ENCODE data around the gene SMARCAD1. TPM values are rescaled to one million over a fixed set of nuclear protein-coding genes. Genes with fewer than 3 reads are reported as not detected.

The SMARCAD1 gene
- polyA plus RNA-seq, 4 donors = 50.6 to 67.3 (median 65.2) TPM

DNA sequence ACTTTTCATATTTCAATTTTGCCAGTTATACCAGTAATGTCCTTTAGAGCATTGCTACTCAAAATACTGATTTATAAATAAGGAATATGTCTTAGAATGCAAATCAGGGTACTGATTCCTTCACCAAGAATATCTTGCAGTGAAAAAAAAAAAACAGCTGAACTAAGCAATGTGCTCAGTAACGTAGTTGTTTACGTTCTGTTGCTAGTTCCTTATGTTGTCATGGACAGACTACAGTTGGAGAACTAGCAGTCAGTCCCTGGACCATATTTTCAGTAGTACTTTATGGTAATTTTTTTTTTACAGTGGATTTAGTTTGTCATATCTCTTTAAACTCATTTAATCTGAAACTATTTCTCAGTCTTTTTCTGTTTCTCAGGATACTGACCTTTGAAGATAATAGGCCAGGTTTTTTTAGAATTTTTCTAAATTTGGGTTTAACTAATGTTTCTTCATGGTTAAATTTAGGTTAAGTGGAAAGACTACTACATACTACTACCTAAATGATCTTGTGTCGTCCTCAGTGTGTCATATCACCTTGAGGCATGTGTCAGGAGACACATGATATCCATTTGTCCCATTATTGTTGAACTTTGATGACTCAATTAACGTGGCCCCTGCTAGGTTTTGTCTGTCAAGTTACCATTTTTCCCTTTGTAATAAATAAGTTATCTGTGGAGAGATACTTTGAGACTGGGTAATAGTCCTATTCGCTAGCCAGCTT is 21.0 kb downstream of the SMARCAD1 start:
- no peak for DNase-seq (ENCODE audit: low read depth in 4 of 4, low spot score in 3 of 4)

DNA sequence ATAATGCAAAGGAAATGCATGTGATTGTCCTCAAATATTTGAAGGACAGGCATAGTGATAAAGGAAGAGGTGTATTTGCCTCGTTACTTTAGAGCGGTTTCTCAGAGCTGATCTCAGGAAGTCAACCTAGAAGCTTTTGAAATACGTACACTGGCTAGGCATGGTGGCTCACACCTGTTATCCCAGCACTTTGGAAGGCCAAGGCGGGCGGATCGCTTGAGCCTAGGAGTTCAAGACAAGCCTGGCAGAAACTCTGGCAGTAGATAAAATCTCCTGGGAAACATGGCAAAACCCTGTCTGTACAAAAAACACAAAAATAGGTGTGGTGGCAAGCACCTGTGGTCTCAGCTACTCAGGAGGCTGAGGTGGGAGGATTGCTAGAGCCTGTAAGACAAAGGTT is 24.9 kb downstream of the SMARCAD1 start:
- DNase-seq (ENCODE audit: low read depth in 4 of 4, low spot score in 3 of 4) = no peak

DNA sequence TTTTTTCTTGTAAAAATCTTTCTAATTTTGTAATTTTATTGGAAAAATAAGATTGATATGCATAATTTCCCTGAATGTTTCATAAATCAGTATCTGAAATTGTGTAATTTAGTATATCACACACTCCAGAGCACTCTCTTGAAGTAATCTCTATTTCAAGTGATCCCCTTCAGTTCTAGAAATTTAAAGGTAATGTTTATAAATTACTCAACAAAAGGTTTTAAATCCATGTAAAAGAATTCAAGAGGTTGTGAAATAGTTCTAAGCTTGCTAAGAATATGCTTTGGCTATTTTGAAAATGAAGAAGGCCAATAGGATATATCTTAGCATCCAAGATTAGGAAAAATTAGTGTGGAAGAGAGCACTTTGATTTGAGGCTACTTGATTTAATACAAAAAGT is 28.2 kb downstream of the SMARCAD1 start:
- no peak for DNase-seq (ENCODE audit: low read depth in 4 of 4, low spot score in 3 of 4)

GRCh38 chr4:94237271-94237670 is 29.6 kb downstream of the SMARCAD1 start:
- DNase-seq (ENCODE audit: low read depth in 4 of 4, low spot score in 3 of 4) = no peak

- no peak for DNase-seq (ENCODE audit: low read depth in 4 of 4, low spot score in 3 of 4)
These were observed 30.5 kb downstream of the SMARCAD1 start for GRCh38 chr4:94238160-94238559.

- no peak for DNase-seq (ENCODE audit: low read depth in 4 of 4, low spot score in 3 of 4)
These were observed 32.7 kb downstream of the SMARCAD1 start for GRCh38 chr4:94240384-94240783.

- no peak for DNase-seq (ENCODE audit: low read depth in 4 of 4, low spot score in 3 of 4)
These were observed 36.6 kb downstream of the SMARCAD1 start for GRCh38 chr4:94244087-94244828.

- no peak for DNase-seq (ENCODE audit: low read depth in 4 of 4, low spot score in 3 of 4)
These were observed 37.1 kb downstream of the SMARCAD1 start for GRCh38 chr4:94244829-94245185.

GRCh38 chr4:94251094-94251493 is 43.4 kb downstream of the SMARCAD1 start:
- DNase-seq (ENCODE audit: low read depth in 4 of 4, low spot score in 3 of 4) = no peak

GRCh38 chr4:94253036-94253435 is 45.4 kb downstream of the SMARCAD1 start:
- no peak for DNase-seq (ENCODE audit: low read depth in 4 of 4, low spot score in 3 of 4)

GRCh38 chr4:94256144-94256783 is 48.6 kb downstream of the SMARCAD1 start:
- no peak for DNase-seq (ENCODE audit: low read depth in 4 of 4, low spot score in 3 of 4)

- no peak for DNase-seq (ENCODE audit: low read depth in 4 of 4, low spot score in 3 of 4)
These were observed 49.2 kb downstream of the SMARCAD1 start for GRCh38 chr4:94256828-94257227.

- no peak for DNase-seq (ENCODE audit: low read depth in 4 of 4, low spot score in 3 of 4)
These were observed 54.7 kb downstream of the SMARCAD1 start for GRCh38 chr4:94262163-94263016.

- DNase-seq (ENCODE audit: low read depth in 4 of 4, low spot score in 3 of 4) = no peak
These were observed 59.4 kb downstream of the SMARCAD1 start for GRCh38 chr4:94267037-94267436.

DNA sequence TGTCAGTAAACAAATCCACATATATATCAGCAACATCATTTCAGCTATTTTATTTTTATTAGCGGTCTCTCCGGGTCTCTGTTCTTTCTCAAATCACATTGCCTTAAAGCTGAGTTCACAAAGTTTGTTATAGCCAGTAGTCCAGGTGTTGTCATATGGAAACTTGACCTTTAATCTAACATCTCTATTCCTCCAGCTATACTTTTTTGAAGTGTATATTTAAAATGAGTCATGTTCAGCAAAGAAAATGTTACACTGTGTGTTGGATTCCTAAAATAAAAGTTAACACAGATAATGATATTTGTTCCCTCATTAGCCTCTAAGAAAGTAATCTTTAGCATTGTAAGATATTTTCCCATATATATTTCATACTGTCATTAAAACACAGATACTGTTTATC is 63.6 kb downstream of the SMARCAD1 start:
- no peak for DNase-seq (ENCODE audit: low read depth in 4 of 4, low spot score in 3 of 4)

- DNase-seq (ENCODE audit: low read depth in 4 of 4, low spot score in 3 of 4) = no peak
These were observed 67.2 kb downstream of the SMARCAD1 start for GRCh38 chr4:94274912-94275311.

DNA sequence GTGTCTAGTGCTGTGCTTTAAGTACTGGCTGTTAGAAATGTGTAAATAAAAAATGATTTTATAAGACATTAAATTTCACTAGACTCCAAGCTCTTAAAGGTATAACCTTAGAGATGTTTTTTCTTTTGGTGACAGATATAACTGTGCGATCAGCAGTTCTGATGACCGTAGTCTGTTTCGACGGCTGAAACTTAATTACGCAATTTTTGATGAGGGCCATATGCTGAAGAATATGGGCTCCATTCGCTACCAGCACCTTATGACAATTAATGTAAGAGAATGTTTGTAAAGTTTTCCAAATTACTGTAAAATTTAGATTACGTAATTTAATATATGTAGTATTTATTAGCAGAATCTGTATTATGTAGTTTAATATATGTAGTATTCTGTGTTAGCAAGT is 68.5 kb downstream of the SMARCAD1 start:
- no peak for DNase-seq (ENCODE audit: low read depth in 4 of 4, low spot score in 3 of 4)

DNA sequence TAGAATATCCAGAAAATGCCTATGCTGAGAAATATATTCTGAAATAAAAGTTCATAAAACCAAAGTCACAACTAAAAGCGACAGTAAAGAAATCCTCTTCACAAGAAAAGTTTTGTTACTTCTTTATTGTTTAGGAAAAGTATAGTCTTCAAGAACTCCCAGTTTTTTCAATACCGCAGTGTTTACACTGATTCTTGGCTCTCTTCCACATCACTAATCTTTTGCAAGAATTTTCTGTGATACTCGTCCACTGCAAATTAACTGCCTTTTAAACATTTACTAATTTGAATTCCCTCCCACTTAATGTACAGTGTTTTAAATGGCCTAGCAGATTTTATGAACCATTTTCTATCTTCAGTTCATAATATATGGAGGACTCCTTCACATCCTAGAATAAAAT is 69.9 kb downstream of the SMARCAD1 start:
- DNase-seq (ENCODE audit: low read depth in 4 of 4, low spot score in 3 of 4) = no peak

DNA sequence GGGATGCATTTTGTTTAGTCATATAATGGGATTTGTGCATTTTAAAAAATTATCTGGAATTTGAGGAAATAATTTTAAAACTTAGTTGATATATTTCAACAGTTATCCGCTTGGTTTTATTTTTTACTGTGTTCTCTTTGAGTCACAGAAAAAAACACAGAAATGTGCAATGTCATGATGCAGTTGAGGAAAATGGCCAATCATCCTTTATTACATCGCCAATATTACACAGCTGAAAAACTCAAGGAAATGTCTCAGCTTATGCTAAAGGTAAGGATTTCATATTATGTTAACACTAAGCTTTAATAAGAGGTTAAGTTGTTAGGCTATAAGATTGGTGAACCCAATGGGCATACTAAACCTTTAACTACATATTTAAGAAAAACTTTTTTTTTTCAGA is 71.1 kb downstream of the SMARCAD1 start:
- no peak for DNase-seq (ENCODE audit: low read depth in 4 of 4, low spot score in 3 of 4)

DNA sequence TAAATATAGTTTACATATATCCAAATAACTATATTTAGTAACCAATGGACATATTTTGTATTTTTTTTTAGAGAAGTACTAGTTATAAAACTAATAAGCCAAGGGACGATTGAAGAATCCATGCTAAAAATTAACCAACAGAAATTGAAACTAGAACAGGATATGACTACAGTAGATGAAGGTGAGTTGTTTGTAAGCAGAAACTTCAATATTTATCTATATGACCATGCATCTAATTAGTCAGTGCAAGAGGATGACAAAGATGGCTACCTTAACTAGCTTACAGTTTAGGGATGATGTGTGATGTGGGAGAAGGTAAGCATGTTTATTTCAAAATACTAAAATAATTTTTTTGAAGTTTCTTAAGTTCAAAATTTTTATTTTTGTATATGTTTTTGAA is 77.2 kb downstream of the SMARCAD1 start:
- DNase-seq (ENCODE audit: low read depth in 4 of 4, low spot score in 3 of 4) = no peak

DNA sequence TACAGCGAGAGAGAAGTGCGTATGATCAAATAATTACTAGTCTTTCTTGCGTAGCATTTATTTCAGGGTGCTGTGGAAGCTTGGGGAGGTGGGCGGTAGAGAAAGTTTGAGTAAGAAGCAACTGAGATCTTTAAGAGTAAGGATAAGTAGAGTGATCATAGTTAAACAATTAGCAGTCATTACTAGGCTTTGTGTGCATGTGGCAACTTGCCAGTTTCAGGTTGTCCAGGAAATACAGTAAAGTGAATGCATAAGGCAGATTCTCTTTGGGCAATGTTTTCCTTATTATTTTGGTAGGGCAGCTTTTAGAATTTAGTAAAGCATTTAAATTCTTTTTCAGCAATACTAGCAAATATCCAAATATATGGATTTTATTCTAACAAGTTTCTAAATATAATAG is 78.0 kb downstream of the SMARCAD1 start:
- no peak for DNase-seq (ENCODE audit: low read depth in 4 of 4, low spot score in 3 of 4)

Data from right renal pelvis (tissue), 4 donors.